Measurements from ENCODE around the gene DRC7.

DNA sequence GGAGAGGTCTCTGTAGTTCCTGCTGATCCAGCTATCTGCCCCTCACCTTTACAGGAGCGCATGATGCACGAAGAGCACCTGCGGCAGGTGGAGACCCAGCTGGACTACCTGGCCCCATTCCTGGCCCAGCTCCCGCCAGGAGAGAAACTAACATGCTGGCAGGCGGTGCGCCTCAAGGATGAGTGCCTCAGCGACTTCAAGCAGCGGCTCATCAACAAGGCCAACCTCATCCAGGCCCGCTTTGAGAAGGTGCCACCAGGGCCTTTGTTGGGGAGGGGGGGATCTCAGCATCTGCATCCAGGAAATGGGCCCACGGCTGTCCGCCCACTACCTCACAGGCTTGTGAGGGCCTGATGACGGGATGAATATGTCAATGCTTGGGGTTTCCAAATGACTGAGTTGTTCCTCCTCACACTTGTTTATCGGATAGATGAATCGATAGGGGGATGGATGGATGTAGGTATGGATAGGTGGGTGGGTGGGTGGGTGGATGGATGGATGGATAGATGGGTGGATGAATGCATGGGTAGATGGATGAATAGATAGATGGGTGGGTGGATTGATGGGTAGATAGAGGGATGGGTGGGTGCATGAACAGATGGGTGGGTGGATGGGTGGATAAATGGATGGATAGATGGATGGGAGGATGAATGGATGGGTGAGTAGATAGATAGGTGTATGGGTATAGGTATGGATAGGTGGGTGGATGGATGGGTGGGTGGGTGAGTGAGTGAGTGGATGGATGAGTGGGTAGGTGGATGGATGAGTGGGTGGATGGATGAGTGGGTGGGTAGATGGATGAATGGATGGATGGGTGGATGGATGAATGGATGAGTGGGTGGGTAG lies 34.0 kb downstream of the DRC7 start:
- TF ChIP-seq, protein P1, sequence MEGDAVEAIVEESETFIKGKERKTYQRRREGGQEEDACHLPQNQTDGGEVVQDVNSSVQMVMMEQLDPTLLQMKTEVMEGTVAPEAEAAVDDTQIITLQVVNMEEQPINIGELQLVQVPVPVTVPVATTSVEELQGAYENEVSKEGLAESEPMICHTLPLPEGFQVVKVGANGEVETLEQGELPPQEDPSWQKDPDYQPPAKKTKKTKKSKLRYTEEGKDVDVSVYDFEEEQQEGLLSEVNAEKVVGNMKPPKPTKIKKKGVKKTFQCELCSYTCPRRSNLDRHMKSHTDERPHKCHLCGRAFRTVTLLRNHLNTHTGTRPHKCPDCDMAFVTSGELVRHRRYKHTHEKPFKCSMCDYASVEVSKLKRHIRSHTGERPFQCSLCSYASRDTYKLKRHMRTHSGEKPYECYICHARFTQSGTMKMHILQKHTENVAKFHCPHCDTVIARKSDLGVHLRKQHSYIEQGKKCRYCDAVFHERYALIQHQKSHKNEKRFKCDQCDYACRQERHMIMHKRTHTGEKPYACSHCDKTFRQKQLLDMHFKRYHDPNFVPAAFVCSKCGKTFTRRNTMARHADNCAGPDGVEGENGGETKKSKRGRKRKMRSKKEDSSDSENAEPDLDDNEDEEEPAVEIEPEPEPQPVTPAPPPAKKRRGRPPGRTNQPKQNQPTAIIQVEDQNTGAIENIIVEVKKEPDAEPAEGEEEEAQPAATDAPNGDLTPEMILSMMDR (conservative IDR thresholded peaks at IDR 0.05; ENCODE audit: low read depth, low read length), result no peak
- TF ChIP-seq EZH2 (IDR thresholded peaks at IDR 0.05; ENCODE audit: low read length, unreplicated experiment) (no peak), EZH2phosphoT487 (IDR thresholded peaks at IDR 0.05; ENCODE audit: borderline replicate concordance, low read length) (no peak)

Measured in PC-3 (cell line).